ENCODE measurements around the gene PPM1M.
"Not testable (repeated sequence)": the region's sequence is repeated elsewhere in the genome, so short reads cannot be mapped to it uniquely, and the experiment has no call there.

Gene PPM1M

GRCh38 chr3:52248165-52248541 lies 2.6 kb downstream of the PPM1M start:
- DNase-seq = no peak

GRCh38 chr3:52248816-52249547 lies 3.4 kb downstream of the PPM1M start:
- no peak for DNase-seq

GRCh38 chr3:52249683-52250082 lies 4.1 kb downstream of the PPM1M start:
- no peak for DNase-seq

- no peak for DNase-seq
These were observed 4.6 kb downstream of the PPM1M start for GRCh38 chr3:52250122-52250521.

- peak; percentile 89 for DNase-seq
These were observed 8.1 kb downstream of the PPM1M start for GRCh38 chr3:52253314-52254304.

- no peak for DNase-seq
These were observed 9.0 kb downstream of the PPM1M start for GRCh38 chr3:52254608-52255007.

GRCh38 chr3:52256159-52256558 lies 10.6 kb downstream of the PPM1M start:
- no peak for DNase-seq

- no peak for DNase-seq
These were observed 11.1 kb downstream of the PPM1M start for GRCh38 chr3:52256622-52257021.

- no peak for DNase-seq
These were observed 12.4 kb downstream of the PPM1M start for GRCh38 chr3:52257911-52258310.

- DNase-seq = no peak
These were observed 13.5 kb downstream of the PPM1M start for GRCh38 chr3:52259035-52259434.

GRCh38 chr3:52259448-52259847 lies 13.9 kb downstream of the PPM1M start:
- DNase-seq = no peak

GRCh38 chr3:52262447-52262846 lies 16.9 kb downstream of the PPM1M start:
- no peak for DNase-seq

GRCh38 chr3:52265387-52265786 lies 19.8 kb downstream of the PPM1M start:
- no peak for DNase-seq

GRCh38 chr3:52268036-52268435 lies 22.5 kb downstream of the PPM1M start:
- DNase-seq = peak; percentile 46

- DNase-seq = no peak
These were observed 24.2 kb downstream of the PPM1M start for GRCh38 chr3:52269776-52270175.

GRCh38 chr3:52270252-52270754 lies 24.7 kb downstream of the PPM1M start:
- DNase-seq = no peak

- not testable (repeated sequence) for DNase-seq
These were observed 26.6 kb downstream of the PPM1M start for GRCh38 chr3:52272172-52272571.

- DNase-seq = no peak
These were observed 27.3 kb downstream of the PPM1M start for GRCh38 chr3:52272831-52273230.

- not testable (repeated sequence) for DNase-seq
These were observed 29.2 kb downstream of the PPM1M start for GRCh38 chr3:52274781-52275180.

GRCh38 chr3:52277071-52277964 lies 31.8 kb downstream of the PPM1M start:
- DNase-seq = peak; percentile 86

- no peak for DNase-seq
These were observed 32.5 kb downstream of the PPM1M start for GRCh38 chr3:52277972-52278509.

GRCh38 chr3:52278510-52279069 lies 33.0 kb downstream of the PPM1M start, which contains the start of gene WDR82:
TSS of gene WDR82 (minus strand) at chr3:52278649. CDS start at chr3:52278361, 288 bp downstream.
- DNase-seq = peak; percentile 98
